ENCODE results near the gene F3.

Gene F3

DNA sequence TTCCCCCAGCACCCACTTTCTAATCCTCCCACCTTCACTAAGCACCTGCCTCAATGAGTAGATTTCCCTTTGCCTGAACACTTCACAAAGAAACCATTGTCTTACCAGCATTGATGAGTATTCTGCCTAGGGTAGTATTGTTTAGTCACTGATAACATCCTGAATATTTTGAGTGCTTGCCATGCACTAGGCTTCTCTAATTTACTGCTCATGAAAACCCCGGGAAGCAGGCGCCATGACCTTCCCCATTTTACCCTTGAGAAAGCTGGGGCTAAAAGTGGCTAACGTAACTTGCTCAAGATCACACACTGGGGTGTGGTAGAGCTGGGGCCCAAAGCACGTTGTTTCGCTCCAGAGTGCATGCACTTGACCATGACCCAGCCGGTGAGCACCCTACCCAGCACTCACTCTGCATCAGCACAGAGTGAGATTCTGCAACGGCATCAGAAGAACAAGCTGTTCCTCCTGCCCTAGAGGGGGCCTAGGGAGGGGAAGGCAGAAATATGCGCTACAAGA is 10.6 kb upstream of the F3 start:
- no peak for DNase-seq

DNA sequence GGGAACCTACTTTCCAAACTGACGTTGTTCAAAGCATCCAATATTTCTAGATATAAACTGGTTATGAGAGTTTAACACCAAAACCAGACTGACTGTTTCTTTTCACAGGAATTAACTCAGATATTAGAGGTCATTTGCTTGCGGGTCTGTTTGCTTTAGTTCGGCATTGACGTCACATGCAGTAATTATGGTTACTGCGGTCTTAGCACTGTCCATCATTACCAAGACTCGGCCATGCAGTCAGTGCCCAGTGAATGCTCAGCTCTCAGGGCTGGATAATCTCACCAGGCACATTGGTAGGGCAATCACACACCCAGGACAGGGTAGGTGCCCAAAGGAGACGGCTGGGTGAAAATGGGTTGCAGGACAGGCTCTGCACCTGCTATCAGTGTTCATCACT is 9.9 kb upstream of the F3 start:
- DNase-seq = no peak

DNA sequence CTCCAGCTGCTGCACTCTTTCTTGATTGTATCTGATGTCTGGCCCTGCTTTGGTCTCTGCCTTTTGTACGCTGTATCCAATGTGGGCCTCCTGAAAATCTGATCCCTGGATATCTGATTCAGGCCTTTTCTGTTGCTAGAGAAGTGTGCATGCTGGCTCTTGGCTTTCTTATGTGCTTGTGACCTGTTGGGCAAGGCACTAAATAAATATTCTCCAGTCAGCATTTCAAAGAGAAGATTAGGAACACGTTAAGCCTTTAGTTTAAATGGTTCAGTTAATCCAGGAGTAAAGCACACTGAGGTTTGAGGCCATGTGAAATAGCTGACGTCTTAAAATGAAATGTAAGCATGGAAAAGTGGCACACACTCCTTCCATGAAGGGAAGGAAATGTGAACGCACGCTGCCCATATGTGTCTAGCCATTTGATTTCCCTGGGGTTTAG is 9.3 kb upstream of the F3 start:
- DNase-seq = no peak

DNA sequence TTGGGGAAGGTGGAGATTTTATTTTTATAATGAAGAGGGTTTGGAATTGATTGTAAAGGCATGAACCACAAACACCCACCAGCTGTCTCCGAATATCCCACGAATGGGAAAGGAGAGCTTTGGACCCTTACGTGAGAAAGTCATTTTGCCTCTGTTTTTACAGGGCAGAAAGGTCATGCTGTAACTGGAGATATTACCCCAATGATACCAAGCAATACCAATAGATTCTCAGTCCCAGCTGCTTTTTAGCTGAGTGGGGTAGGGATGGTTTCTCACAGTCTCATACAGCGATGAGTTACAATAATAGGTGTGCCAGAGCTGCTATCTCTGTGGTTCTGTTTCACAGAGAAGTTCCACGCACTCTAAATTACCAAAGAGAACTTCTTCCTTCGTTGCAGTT is 8.8 kb upstream of the F3 start:
- DNase-seq = no peak

GRCh38 chr1:94549706-94550105 is 8.1 kb upstream of the F3 start:
- no peak for DNase-seq

DNA sequence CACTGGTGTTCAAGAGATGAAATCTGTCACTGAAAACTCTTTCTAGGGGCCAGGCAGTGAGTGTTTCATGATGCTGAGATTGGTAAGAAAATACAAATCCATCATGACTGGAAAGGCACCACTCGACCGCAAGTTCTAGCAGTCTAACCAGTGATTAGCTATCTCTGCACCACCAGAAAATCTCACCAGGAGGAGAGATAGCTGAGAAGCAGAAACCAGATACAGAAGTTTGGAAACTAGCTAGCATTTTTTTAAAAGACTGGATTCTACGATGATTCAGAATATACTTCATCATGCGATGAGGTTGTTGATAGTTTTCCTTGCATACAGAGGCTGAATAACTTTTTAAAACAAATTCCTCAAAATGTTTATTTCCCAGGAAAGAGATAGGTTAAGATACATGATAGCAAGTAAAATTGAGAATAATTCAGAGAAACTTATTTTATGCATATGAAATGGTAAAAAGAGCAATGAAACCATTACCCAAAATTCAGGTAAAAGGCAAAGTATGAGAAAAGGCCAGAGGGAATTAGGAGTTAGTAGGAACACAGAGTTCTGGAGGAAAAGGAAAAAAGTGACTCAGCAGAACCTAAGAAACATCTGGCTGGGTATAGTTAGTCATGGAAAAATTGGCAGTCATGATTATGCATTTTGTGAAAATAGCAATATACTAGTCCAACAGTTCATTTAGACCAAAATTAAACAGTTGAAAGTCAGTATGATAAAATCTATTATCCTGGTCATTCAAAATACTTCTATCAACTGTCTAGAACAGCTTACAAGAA is 3.3 kb upstream of the F3 start:
- DNase-seq = no peak

GRCh38 chr1:94543893-94544635 is 2.5 kb upstream of the F3 start:
- no peak for DNase-seq

- DNase-seq = no peak
These were observed 1.4 kb upstream of the F3 start for GRCh38 chr1:94543001-94543400.

- no peak for DNase-seq
These were observed 720 bp upstream of the F3 start for GRCh38 chr1:94542088-94542870.

- DNase-seq = no peak
These were observed 916 bp downstream of the F3 start for GRCh38 chr1:94540440-94541245.

DNA sequence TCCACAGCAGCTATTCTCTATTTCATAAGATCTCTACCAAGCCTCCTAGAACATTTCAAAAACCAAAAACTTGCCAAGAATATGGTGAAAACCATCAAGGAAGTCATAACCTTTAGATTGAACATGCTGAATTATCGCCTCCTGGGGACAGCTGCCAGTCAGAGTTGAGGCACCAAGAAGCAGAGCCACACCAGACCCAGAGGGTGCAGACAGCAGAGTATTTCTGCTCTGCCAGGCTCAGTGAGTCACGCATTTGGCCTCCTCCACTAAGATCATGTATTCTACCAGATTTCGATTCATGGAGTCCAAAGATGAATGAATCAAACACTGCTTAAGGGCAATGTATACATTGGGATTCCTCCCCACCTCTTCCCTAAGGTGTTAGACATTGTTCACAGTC is 2.1 kb downstream of the F3 start:
- no peak for DNase-seq

DNA sequence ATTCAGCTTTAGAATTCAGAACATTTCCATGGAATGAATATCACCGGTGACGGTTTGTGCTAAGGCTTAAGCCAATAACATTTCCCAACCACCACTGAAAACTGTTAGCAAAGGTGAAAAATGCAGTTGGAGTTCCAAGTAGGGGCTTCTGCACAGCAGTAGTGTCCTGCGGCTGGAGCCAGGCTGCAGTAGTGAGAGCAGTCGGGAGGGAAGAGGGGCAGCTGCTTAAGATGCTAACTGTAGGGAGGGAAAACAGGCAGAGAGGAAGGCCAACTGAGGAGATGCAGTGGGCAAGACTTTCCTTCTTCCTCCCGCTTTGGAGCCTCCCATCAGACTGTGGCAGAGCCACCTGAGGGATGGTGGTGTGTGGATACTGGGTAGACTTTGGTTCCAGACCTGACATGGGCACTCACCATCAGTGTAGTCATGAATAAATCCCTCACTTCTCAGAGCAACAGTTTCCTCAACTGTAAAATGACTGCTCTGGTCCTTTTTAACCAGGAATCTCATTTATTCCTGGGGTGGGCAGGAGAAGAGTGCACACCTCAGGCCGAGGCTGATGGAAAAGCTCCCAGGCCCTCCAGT is 3.2 kb downstream of the F3 start:
- DNase-seq = no peak

DNA sequence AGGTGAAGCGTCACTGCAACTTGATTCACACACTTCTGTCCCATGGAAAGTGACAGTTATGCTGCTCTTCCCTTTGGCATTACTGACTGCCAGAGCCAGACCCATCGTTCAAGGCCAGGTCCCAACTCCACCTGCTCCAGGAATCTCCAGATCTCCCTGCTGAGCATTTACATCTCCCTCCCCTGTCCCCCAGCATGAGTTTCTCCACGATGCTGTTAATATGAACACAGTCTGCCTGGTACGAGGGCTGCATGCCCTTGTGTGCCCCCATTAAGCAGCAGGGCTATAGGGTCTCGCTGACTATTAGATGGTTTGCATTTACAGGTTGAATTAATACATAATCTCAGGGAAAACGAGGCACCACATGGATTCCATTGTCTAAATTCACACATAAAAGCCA is 4.3 kb downstream of the F3 start:
- DNase-seq = no peak

DNA sequence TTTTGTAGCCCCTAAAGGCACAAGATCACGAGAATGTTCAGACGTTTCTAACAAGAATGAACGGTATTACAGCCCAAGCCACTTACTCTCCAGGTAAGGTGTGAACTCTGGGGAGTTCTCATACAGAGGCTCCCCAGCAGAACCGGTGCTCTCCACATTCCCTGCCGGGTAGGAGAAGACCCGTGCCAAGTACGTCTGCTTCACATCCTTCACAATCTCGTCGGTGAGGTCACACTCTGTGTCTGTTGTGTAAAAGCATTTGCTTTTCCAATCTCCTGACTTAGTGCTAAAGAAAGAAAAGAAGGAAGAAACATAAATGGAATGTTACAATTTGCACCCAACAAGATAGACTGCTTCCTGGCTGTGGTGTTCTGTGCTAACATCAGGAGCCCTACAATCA is 5.7 kb downstream of the F3 start:
- DNase-seq = no peak

DNA sequence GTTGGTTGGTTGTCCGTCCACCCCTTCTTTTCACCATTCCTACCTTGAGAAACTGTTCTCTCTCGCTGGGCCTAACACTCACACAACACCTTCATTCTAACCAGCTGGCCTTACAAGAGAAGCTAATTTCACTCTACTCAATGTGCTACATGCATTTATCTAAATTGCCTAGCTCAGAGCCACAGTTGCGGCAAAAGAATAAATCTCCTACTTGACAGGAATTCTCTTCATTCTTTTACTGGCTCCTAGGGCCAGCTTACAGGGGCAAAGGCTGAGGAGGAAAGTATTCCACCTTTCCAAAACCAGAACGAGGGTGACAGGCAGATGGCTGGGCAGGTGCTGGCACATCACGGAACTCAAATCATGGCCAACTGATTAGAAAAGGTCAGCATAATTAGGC is 6.5 kb downstream of the F3 start:
- no peak for DNase-seq

- no peak for DNase-seq
These were observed 9.5 kb downstream of the F3 start for GRCh38 chr1:94532077-94532476.

DNA sequence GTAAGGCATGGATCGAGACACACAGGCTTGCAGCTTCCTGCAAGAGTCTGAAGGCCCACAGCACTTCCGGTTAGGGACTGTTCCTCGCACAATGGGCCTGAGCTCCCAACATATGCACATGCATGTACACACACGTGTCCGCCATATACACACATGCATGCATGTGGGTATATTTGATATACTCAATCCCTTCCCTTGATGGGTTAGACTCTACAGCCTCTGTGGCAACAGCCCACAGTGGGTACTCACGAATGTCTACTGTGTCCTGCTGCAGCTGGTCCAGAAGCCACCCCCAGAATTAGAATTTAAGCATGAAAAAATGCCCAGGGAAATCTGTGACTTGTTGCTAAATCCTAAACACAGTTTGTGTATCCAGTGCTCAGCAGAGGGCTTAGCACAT is 9.9 kb downstream of the F3 start:
- DNase-seq = no peak

DNA sequence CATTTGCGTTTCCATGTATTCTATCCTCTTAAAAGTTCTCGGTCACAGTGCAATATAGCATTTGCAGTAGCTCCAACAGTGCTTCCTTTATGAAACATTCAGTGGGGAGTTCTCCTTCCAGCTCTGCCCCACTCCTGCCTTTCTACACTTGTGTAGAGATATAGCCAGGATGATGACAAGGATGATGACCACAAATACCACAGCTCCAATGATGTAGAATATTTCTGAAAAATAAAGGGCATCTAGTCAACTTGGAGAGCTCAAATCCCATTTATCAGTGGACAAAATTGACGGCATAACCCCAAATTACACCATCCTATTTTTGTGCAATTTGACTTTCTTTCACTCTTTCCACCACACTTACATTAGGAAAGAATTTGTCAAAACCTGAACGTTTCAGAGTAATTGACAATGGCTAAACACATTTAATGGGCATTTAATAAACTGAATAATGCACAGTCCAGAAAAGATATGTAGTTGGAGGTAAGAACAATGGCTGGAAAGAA is 11.1 kb downstream of the F3 start:
- DNase-seq = no peak

GRCh38 chr1:94529416-94529815 is 12.1 kb downstream of the F3 start:
- DNase-seq = no peak

DNA sequence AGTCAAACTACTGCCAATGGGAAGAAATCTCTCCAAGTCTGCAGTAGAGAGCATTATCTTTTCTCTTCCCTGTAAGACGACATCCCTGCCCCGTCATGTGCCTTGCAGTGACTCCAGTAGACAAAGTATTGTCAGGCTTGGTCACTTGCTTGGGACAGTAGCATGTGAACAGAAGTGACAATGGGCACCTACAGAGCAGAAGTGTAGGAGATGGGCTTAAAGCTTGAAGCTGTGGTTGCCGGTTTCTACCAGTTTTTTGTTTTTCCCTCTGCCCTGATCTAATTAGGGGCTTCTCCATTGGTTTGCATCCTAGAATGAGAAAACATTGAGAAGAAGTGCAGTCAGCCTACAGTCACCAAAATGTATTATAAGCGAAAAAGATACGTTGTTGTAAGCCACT is 12.7 kb downstream of the F3 start:
- DNase-seq = no peak

DNA sequence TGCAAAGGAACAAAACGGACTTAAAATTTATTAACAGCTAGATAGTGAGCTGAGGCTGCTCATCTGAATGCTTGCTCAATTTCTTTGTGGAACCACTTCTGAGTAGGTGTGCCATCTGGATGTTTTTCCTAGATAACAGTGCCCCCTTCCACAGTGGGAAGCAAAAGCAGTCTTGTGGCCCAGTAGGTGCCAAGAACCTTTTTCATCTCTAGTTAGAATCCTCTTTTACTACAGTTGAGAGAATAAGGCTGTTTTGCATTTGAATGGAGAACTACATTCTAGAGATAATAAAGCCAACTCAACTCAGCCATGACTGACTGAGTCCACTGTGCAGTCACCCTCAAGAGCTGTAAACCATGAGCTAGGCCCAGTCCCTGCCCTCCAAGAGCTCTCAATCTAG is 13.3 kb downstream of the F3 start:
- no peak for DNase-seq

DNA sequence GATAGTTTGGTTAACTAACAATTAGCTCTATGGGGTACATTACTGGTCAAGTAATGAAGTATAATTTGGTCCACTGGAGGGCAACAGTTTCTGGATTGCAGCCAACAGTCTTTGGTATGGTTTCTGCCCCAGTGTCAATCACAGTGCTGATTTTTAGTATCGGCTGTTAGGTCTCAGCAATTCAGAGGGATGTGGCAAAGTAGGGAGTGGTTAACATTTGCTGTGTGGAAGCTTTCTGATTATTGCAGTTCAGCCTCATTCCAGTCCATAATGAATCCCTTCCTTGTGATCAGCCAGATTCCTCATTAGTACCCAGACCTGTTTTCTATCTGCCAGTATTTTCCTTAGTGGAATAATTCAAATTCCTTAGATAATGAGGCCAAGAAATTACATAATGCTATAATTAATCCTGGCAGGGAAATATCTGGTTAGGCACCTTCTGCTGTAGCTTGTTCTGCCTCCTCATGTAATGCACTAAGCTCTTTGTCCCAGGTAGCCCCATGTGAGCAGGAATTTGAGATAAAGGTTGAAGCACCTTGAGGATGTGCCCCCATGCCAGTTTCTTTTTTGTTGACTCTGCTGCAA is 14.0 kb downstream of the F3 start:
- no peak for DNase-seq

Measured in GDM1 (cell line).